SJCRH30 (cell line): Measurements from ENCODE around the gene PRSS56. TPM values are rescaled to one million over a fixed set of nuclear protein-coding genes. Genes with fewer than 3 reads are reported as not detected.

Experiments used
- DNase-seq, 2 experiments: peaks; one replicate each; pipeline ENCODE4 v3.0.0-alpha.2; 2015 to 2020
- H3K27ac ChIP-seq: fragments of 250-450 bp; sonication (Bioruptor Pico); 2 replicates; pipeline ENCODE4 v1.5.1; 2020; ENCODE audit warnings: mild to moderate bottlenecking, moderate library complexity
- H3K27me3 ChIP-seq: fragments of 250-450 bp; sonication (Bioruptor Pico); 2 replicates; pipeline ENCODE4 v1.5.1; 2020; ENCODE audit warnings: mild to moderate bottlenecking, moderate library complexity
- H3K36me3 ChIP-seq: fragments of 250-450 bp; sonication (Bioruptor Pico); 2 replicates; pipeline ENCODE4 v1.5.1; 2020; ENCODE audit warnings: mild to moderate bottlenecking, moderate library complexity
- H3K4me1 ChIP-seq: fragments of 250-450 bp; sonication (Bioruptor Pico); 2 replicates; pipeline ENCODE4 v1.5.1; 2020; ENCODE audit warnings: mild to moderate bottlenecking, moderate library complexity
- H3K4me3 ChIP-seq: fragments of 250-450 bp; sonication (Bioruptor Pico); 2 replicates; pipeline ENCODE4 v1.5.1; 2020; ENCODE audit warnings: mild to moderate bottlenecking, moderate library complexity
- H3K9me3 ChIP-seq: fragments of 250-450 bp; sonication (Bioruptor Pico); replicated peaks from 2 replicates; pipeline ENCODE4 v1.5.1; 2020; ENCODE audit warnings: mild to moderate bottlenecking, moderate library complexity
- total RNA-seq: library from RNA; depleted of rRNA; stranded (reverse); fragments of >200 nt; shearing (Covaris generic); gene quantifications from 2 replicates; pipeline ENCODE4 v1.2.3, GENCODE V29; 2014

The PRSS56 gene
- total RNA-seq, 1 experiment from 2014 or later = 0.38 TPM

DNA sequence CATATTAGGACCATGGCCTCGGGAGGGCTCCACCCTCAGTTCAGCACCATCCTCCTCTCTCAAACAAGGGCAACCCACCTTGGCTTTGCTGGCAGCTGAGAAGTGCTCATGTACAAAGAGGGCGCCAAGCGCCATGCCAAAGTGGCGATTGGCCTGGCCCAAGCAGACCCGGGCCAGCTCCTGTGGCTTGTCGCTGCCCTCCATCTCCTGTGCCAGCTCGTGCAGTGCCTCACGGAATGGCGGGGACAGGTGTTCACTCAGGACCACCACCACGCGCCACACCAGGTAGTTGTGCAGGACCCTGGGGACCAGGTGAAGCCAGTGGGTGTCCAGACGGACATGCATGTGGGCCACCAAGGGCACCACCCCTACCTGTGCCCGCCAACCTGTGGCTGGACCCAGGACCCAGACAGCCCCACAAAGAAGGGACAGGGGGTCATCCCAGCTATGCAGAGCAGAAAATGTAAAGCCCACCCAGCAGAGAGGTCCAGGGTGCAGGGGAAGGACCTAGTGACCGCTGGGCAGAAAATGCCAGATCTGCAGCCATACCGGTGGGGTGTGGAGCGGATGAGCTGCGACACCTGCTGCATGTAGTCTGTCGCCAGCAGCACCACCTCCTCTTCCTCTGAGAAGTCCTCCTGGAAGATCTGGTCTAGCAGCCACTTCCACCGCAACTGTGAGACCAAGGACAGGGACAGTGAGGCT is 36.1 kb upstream of the PRSS56 start:
- Histone ChIP-seq H3K4me3 (no peak overlapping the region), H3K27ac (no peak overlapping the region), H3K4me1 (no peaks in the 10 kb centered on the region), H3K36me3 (no peaks in the 10 kb centered on the region), H3K27me3 (peaks cover 12% of the 10 kb centered on the region), H3K9me3 (no peaks in the 10 kb centered on the region)
- no peak for DNase-seq

DNA sequence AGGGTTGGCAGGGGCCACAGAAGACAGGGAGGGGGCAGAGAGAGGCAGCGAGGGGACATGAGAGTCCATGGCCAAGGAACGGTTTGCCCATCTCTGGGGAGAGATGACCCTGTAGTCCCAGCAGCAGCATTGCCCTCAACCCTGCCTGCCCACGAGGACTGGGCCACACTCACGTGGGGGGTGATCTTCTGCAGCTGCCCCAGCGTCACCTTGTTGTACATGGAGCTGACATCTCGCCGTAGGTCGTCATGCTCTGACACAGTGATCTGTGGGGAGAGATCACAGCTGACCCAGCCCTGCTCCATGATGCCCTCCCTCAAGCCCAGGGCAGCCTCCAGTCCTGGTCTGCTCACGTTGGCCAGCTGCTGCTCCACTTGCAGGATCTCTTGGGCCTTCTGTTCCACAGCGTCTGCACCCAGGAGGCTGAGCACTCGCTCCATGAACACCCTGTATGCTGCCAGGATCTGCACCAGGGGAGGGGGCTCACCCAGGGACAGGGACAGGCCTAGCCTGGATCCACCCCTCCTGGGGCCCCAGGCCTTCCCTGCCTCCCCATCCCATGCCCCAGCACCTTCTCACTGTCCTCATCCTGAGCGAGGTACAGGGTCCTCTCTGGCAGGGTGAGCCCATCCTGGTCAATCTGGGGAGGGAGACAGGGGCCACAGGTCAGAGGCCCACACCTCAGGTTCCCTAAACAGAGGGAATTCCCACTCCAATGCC is 35.4 kb upstream of the PRSS56 start:
- Histone ChIP-seq H3K27ac (no peak overlapping the region), H3K4me3 (no peak overlapping the region), H3K4me1 (no peaks in the 10 kb centered on the region), H3K9me3 (no peaks in the 10 kb centered on the region), H3K27me3 (peaks cover 8% of the 10 kb centered on the region), H3K36me3 (no peaks in the 10 kb centered on the region)
- DNase-seq = no peak

DNA sequence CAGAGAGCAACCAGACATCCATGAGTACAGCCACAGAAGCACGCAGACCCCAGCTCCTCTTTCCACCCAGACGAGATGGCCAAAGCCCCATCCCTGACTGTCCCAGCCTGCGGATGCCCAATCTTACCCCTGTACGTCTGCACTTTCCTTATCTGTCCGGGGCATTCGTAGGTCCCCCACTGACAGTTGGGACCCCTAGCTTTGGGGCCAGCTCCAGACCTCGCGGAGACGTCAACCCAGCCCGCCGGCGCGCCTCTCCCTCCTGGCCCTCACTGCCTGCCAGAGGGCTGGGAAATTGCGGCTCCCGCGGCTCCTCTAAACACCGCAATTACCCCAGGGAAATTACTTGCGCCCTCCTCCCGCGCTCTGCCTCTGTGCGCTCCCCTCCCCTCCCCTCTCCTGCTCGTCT is 34.8 kb upstream of the PRSS56 start:
- no peaks in the 10 kb centered on the region for H3K9me3 ChIP-seq
- no peak overlapping the region for H3K27ac ChIP-seq
- peaks cover 9% of the 10 kb centered on the region for H3K27me3 ChIP-seq
- H3K4me3 ChIP-seq = no peak overlapping the region
- H3K36me3 ChIP-seq = no peaks in the 10 kb centered on the region
- no peaks in the 10 kb centered on the region for H3K4me1 ChIP-seq
- DNase-seq = no peak

DNA sequence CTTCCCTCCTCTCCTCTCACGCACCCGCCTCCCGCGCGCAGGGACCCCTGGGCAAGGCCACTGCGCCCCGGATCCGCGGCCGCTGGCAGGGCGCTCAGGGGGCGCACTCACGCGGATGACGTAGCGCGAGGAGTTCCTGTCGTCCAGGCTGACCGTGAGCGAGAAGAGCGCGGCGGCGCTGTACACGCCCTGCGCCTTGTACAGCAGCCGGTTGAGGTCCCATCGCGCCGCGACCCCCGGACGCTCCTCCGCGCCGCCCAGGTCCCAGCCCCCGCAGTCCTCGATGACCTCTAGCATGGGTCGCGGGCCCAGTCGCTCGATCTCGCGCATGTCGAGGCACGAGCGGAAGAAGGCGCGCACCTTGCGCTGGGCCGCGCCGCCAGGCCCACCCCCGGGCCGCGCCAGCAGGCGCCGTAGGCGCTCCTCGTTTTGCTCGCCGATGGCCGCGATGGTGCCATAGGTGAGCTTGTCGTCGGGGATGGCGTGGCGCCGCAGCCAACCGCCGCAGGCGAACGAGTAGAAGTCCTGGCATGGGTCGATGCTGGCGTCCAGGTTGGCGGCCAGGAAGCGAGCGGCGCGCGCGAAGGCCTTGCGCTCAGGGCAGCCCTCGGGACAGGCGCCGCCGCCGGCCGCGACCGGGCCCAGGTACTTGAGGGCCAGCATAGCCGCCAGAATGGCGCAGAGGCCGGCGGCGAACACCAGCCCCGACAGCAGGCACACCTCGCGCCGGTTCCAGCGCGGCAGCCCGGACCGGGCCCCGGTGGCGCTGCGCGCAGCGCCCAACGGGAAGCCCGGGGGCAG is 34.2 kb upstream of the PRSS56 start:
- peaks cover 15% of the 10 kb centered on the region for H3K27me3 ChIP-seq
- no peak overlapping the region for H3K4me3 ChIP-seq
- no peaks in the 10 kb centered on the region for H3K36me3 ChIP-seq
- DNase-seq = no peak
- H3K27ac ChIP-seq = no peak overlapping the region
- no peaks in the 10 kb centered on the region for H3K9me3 ChIP-seq
- no peaks in the 10 kb centered on the region for H3K4me1 ChIP-seq

DNA sequence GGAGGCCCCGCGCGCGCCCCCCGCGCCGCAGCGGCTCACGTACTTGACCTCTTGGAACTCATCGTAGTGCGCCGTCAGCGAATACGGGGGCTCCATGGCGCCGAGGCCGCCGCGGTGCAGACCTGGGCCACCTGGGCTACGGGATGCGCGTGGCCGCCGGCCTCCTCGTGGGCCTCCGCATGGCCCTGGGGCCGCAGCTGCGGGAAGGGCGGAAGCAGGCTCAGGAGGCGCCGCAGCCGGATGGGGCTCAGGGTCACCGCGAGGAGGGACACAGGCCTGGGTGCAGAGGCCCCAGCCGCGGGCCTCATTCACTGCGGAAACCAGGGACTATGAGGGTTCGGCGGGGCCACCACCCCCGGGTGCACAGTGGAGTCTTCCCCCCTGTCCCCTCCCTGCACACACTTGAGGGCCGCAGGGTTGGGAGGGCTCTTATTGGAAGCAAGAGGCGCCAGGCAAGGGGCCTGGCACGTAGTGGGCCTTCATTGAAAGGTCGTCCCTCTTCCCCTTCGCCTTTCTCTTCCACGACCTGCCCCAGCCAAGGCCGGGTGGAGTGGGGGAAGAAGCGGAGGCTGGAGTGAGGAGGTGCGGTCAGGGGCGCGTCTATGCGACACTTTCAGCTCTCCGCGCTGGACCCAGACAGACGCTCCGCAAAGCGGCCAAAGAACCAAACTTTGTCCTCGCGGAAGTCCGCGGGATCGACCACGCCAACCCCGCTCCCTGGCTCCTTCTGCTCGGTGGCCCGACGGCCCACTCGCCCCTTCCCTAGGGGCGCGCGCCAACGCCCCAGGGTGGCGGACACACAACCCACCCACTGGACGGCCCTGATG is 33.4 kb upstream of the PRSS56 start:
- no peak for DNase-seq
- Histone ChIP-seq H3K27me3 (peaks cover 18% of the 10 kb centered on the region), H3K36me3 (no peaks in the 10 kb centered on the region)

DNA sequence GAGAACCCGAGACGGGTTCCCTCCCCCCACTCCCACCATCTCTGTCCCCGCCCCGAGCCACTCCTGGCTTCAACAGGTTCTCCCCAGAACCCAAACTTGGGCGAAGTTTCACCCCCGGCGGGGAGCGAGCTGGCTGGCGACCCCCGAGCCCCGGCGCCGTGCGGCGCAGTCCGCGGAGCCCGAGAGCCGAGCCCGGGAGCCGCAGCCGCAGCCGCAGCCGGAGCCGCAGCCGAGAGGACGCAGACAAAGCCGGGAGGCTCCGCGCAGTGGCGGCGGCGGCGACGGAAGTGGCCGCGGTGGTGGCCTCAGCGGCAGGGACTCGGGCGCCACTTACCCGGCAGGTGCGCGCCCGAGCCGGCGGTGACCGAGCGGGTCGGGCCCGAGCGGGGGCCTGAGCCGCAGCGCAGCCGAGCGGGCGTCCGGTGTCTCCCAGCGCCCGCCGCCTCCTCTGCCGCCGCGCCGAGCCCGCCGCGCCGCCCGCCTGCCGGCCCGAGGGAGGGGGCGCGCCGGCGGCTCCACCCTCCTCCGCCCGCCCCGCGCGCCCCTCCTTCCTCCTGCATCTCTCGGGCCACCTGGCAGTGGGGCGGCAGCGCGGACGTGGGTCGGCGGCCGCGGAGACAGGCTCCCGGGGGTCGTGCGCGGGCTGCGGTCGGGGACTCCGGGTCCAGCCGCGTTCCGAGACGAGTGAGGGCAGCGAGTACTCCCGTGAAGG is 32.6 kb upstream of the PRSS56 start, which contains the start of gene ECEL1:
Gene ECEL1, minus strand, starts transcription at position 450 of the 712 bp plus-strand sequence. CDS start 1,181 bp downstream, outside the sequence.
- DNase-seq = no peak

More for the DNA sequence above, 33.4 kb upstream of the PRSS56 start:
- Histone ChIP-seq H3K4me1 (no peaks in the 10 kb centered on the region), H3K4me3 (no peak overlapping the region), H3K9me3 (no peaks in the 10 kb centered on the region), H3K27ac (no peak overlapping the region)

DNA sequence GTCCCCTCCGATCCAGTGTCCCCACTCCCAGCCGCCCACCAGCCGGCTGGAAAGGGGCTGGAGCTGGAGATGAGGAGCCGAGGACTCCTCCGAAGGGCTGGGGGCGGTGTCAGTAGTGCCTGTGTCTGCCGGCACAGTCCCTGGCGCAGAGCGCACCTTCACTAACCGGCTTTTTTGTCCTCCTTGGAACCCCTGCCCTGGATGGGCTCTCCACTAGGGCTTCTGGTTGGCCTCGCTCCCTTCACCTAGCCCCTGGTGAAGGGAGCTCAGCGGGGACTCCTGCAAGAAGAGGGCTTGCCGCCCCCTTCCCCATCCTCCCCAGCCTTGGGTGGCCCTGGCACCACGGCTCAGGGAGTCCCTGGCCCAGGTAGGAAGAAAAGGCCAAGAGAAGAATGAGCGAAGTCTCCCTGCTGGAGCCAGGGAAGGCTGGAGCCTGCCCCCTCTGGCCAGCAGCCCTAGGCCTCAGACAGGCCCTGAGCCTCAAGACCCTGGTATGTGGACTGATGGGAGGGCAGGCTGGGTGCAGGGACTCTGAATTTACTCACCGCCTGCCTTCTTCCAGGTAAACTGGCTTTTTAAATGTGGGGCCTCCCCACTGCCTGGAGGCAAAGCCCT is 32.0 kb upstream of the PRSS56 start:
- Histone ChIP-seq H3K36me3 (no peaks in the 10 kb centered on the region), H3K27ac (no peak overlapping the region), H3K9me3 (no peaks in the 10 kb centered on the region), H3K4me3 (no peak overlapping the region), H3K27me3 (peaks cover 22% of the 10 kb centered on the region; the same call in 1 of the 2 replicates), H3K4me1 (no peaks in the 10 kb centered on the region)
- no peak for DNase-seq

More for the DNA sequence above, 32.6 kb upstream of the PRSS56 start, which contains the start of gene ECEL1:
- H3K27me3 ChIP-seq = peaks cover 18% of the 10 kb centered on the region; the same call in 1 of the 2 replicates
- no peaks in the 10 kb centered on the region for H3K36me3 ChIP-seq
- no peaks in the 10 kb centered on the region for H3K4me1 ChIP-seq
- no peak within 1 kb of the TSS for H3K4me3 ChIP-seq
- no peak within 1 kb of the TSS for H3K27ac ChIP-seq
- H3K9me3 ChIP-seq = no peaks in the 10 kb centered on the region

DNA sequence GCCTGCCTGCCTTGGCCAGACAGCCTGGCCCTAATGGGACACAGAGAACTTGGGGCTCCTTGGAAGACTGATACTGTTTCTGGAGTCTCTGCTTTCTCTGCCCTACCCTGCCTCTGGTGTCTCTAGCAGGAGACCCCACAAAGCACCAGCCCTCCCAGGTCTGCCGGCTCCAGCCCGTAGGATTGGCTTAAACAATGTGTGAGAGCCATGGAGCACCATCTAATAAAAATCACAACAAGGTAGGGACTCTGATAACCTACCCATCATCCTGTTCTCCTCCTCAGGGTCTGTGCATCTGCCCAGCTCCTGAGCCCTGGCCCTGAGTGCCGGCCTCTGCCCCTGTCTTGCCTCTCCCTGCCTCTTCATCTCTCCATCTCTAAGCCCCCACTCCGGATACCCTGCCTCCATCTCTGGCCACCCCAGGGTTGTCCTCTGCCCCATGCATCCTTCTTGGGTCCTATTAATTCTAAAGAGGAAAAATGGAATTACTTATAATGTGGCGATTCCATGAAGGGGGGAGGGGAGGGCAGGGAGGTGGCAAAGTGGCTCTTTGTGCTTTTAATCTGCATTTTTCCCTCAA is 31.4 kb upstream of the PRSS56 start:
- DNase-seq = no peak
- no peak overlapping the region for H3K27ac ChIP-seq
- no peaks in the 10 kb centered on the region for H3K9me3 ChIP-seq
- H3K4me1 ChIP-seq = no peaks in the 10 kb centered on the region
- no peak overlapping the region for H3K4me3 ChIP-seq
- H3K36me3 ChIP-seq = no peaks in the 10 kb centered on the region
- peaks cover 22% of the 10 kb centered on the region; the same call in 1 of the 2 replicates for H3K27me3 ChIP-seq

DNA sequence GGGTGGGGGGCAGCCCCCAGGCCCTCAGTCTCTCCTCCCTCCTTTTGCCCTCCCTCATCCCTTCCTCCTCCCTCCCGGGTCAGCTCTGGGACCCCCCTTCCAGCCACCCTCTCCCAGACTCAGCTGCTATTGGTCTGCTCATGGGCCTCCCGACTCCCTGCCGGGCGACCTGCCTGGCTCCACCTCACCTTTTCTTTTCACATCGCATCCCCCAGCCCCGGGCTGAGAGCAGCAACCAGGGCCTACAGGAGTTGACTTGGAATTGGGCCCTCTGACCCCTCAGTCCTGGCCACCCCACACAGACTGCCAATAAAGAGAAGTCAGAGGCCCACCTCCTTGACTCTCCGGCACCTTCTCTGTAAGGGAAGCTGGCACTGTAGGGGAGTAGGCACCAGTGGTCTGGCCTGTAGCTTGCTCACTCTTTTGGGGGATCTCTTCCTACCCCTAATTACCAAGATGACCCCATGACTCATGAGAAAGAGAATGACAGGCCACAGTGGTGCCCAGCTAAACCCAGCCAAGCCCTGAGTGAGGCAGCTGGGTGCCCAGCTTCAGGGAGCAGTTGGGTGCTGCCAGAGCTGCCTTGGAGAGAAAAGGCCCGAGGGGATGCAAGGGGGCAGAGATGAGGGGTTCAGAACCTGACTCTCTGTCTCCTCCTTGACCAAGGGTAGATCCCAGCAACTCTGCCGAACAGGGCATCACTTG is 30.5 kb upstream of the PRSS56 start:
- Histone ChIP-seq H3K4me1 (no peaks in the 10 kb centered on the region), H3K36me3 (no peaks in the 10 kb centered on the region), H3K27ac (no peak overlapping the region), H3K4me3 (no peak overlapping the region), H3K9me3 (no peaks in the 10 kb centered on the region), H3K27me3 (peaks cover 25% of the 10 kb centered on the region)
- DNase-seq = no peak

DNA sequence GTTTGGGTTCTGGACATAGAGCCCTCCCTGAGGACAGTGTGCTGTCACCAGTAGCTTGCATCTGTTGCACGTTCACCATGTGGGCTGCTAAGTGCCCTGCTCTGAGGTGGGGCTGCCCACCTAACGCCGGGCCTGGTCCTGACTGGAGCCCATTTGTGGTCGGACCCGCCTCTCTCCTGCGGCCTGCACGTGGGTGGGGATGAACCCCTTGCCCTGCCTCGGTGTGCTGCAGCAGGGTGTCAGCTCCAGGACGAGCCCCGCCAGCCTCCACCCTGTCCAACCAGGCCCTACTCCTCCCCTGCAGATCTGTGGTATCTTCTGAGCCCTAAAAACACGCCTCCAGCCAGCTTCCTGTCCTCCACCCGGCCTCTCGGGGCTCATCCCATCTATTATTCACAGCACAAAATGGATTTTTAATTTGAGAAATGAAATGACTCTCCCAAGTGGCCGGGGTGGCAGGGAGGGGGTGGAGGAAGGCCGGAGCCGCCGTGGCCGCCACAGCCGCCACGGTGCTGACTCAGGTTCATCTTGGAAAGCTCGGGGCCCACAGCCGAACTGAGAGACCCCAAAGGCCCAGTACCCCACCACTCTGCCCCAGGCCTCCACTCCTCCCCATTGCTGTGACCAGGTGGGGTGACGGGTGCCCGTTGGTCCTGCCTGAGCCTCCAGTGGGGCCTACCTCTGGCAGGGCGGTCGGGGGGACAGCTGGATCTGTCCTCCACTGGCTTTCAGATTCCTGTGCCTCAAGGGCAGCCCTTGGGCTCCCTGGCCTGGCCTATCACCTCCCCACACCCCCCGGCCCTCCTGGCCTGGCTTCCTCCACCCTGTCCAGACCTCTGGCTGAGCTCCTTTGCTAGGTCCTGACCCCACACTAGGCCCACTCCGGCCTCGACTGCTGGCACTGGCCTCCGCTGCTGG is 29.7 kb upstream of the PRSS56 start:
- no peak overlapping the region for H3K27ac ChIP-seq
- H3K36me3 ChIP-seq = no peaks in the 10 kb centered on the region
- H3K27me3 ChIP-seq = peaks cover 28% of the 10 kb centered on the region
- no peak overlapping the region for H3K4me3 ChIP-seq
- no peaks in the 10 kb centered on the region for H3K9me3 ChIP-seq
- DNase-seq = no peak
- no peaks in the 10 kb centered on the region for H3K4me1 ChIP-seq

DNA sequence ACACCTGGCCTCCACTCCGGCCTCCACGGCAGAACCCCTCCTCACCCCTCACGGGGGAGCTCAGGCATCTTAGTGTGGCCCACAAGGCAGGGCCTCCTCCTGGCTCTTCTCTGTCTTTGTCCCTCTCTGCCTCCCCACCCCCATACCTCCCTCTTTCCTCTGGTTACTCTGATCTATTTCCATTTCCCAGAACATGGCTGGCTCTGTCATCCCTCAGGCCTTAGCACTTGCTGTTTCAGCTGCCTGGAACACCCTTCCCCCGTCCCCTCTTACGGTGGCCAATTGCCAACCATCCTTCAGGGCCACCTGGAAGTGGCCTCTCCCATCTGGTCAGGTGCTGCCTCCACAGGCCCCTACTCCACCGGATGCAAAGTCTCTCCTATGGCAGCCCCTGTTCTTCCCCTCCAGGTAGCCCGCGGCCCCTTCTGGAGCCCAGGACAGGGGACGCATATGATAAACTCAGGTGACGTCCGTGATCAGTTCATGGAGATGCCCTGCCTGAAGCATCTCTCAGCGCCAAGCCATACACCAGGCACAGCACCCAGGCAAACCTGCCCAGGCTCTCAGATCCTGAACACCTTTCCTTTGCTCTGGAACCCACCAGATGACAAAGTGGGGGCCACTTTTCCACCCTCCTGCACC is 28.9 kb upstream of the PRSS56 start:
- no peak overlapping the region for H3K4me3 ChIP-seq
- H3K36me3 ChIP-seq = no peaks in the 10 kb centered on the region
- H3K27me3 ChIP-seq = peaks cover 30% of the 10 kb centered on the region

More for the DNA sequence above, 28.9 kb upstream of the PRSS56 start:
- Histone ChIP-seq H3K27ac (no peak overlapping the region), H3K9me3 (no peaks in the 10 kb centered on the region), H3K4me1 (no peaks in the 10 kb centered on the region)
- no peak for DNase-seq
